GM21737 (cell line): ENCODE data around the gene SIK2.

ENCODE experiments used
- ATAC-seq: cut with Tn5 transposase; IDR thresholded peaks from one replicate; pipeline ENCODE4 v1.9.1; 2021; ENCODE audit warnings: mild to moderate bottlenecking, moderate library complexity; ENCODE audit not compliant: unreplicated experiment

The SIK2 gene

DNA sequence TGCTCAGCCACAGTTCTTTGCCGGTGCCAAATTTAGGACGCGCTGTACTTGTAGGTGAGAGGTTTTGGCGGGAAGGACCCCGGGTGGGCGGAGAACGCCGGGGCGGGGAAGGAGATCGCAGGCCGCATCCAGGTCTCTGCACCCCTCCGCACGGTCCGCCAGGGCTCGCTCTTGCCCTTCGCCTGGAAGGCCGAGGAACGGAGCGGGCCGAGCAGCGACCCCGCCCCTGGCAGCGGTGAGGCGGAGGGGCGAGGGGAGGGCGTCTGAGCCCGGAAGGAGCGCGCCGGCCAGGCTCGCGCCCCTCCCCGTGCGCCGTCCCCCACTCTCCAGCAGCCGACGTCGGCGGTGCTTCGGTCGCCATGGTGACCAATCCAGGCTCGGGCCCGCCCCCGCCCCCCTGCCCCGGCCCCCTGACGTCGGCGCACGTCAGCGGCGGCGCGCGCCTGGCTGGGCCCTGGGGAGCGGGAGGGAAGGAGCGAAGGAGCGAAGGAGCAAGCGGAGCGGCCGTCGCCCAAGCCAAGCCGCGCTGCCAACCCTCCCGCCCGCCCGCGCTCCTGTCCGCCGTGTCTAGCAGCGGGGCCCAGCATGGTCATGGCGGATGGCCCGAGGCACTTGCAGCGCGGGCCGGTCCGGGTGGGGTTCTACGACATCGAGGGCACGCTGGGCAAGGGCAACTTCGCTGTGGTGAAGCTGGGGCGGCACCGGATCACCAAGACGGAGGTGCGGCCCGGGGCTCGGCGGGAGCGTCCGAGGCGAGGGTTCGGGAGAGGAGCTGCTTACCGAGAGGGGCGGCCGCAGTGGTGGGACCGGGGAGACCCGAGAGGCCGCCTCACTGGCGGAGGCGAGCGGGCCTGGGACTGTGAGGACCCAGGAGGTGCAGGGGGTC is at the start of gene SIK2:
Gene SIK2, plus strand, starts transcription at position 471 of the 886 bp plus-strand sequence. Its CDS starts 115 bp downstream, at position 586.
- ATAC-seq: peak; percentile 91

- ATAC-seq: no peak
Observed at GRCh38 chr11:111554532-111554931, 47.7 kb upstream of the SIK2 start.

DNA sequence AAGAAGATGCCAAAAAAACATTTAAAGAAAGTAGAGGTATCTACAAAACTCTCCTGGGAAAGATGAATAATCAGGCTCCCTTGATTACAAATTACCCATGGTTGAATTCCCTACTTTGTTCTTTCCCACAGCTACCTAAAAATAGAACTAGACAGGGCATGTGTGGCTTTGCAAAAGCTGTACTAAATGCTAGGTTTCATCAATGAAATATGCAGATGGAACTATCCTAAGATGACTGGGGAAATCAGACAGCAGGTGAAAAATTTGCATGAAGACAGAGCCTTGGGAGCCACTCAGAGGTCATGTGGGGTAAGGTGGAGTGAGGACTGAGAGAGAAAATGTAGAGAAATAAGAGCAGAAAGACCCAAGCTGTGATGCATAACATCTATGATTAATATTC is 47.0 kb upstream of the SIK2 start:
- ATAC-seq: no peak

GRCh38 chr11:111557425-111558111 is 44.7 kb upstream of the SIK2 start:
- ATAC-seq: no peak

DNA sequence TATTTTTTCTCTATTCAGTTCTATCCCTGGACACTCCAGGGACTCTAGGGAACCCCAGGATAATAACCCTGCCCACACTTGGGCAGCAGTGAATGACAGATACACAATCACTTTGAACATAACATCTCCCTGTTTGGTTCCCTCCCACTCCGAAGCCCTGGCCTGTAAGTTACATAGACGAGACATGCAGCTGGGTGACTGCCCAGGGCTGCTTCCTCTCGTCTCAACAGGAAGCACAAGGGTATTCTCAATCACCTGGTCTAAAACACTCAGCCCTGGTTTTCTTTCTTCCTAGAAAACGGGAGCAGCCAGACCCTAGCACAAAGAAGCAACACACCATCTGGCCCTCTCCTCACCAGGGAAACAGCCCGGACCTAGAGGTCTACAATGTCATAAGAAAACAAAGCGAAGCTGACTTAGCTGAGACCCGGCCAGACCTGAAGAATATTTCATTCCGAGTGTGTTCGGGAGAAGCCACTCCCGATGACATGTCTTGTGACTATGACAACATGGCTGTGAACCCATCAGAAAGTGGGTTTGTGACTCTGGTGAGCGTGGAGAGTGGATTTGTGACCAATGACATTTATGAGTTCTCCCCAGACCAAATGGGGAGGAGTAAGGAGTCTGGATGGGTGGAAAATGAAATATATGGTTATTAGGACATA is 42.3 kb upstream of the SIK2 start:
- ATAC-seq: no peak

- no peak for ATAC-seq
Observed at GRCh38 chr11:111560800-111561199, 41.4 kb upstream of the SIK2 start.

DNA sequence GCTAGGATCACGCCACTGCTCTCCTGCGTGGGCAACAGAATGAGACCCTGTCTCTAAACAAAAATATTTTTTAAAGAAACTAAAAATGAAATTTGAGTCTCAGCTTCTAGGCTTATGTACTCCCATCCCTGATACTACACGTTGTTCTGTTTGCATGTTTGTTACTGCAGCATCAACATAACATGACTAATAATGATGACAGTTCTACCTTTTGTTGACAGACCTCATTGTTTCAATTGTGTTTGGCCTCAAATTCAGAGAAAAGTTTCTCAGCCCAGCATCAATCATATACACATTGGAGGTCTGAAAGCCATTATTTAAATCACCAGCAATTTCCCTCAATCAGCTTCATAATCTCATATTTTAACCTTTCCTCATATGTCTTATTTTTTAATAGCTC is 40.9 kb upstream of the SIK2 start:
- ATAC-seq: no peak

DNA sequence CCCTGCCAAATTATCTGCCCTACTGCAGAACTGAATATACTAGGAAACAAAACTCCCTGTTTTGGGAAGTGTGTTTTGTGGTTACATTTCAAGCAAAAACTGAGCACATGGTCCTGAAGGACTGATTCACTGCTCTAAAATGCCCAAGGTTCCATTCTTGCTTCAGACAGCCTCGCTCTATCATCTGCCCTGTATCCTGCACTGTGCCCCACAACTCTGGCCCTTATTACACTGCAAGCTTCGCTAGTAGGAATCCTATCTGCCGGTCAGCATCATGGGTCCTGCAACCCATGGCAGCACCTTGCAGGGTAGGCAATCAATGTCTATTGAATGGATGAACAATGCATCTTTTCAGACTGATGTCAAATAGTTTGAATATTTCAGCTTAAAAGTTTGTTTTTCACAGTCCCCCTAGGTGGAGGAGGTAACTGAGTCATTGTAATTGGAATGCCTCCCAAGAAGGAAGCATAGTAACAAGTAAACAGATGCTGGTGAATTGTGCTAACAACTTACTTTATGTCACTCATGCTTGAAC is 40.4 kb upstream of the SIK2 start:
- ATAC-seq: no peak

- no peak for ATAC-seq
Observed at GRCh38 chr11:111562692-111563389, 39.4 kb upstream of the SIK2 start.

DNA sequence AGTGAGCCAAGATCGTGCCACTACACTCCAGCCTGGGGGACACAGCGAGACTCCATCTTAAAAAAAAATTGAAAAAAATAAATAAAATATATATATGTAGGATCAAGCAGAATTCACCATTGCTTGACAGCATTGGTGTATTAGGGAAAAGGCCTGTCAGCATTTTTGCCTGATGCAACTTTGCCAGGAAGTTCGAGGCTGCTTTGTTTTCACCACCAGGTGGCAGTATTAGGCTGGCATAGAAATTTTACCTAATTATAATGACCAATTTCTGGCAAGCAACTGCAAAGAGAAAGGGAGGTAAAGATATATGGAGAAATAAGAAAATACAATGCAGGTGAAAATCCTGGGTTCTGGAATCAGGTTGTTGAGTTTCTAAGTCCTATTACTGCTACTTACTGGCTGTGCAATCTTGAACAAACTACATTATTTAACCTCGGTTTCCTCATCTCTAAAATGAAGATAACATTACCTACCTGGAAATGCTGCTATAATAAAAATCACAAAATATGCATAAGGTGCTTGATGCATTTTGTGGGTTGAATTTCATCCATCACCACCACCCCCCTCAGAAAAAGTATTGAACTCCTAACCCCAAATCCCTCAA is 37.0 kb upstream of the SIK2 start:
- ATAC-seq: no peak

- ATAC-seq: no peak
Observed at GRCh38 chr11:111566324-111566723, 35.9 kb upstream of the SIK2 start.

- no peak for ATAC-seq
Observed at GRCh38 chr11:111569476-111569875, 32.8 kb upstream of the SIK2 start.

DNA sequence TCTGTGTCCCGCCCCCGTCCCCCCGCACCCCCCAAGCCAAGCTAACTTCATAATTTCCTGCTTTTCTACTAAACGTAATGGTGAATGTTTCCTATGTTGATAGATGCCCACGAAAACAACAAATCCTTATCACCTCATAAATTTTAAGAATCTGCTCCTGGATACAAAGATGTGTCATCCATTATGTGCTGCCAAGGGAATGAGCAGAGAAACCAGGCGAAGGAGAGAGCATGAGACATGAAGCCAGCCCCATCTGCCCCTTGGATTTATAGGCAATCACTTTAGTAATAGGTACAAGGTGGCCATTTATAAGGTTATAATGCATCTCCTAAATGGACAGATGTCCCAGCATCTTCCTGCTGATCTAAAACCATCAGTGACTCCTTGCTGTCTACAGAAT is 31.5 kb upstream of the SIK2 start:
- ATAC-seq: no peak

- ATAC-seq: no peak
Observed at GRCh38 chr11:111571829-111572501, 30.3 kb upstream of the SIK2 start.

GRCh38 chr11:111572581-111572980 is 29.7 kb upstream of the SIK2 start:
- ATAC-seq: no peak

- ATAC-seq: no peak
Observed at GRCh38 chr11:111573821-111574249, 28.4 kb upstream of the SIK2 start.

- ATAC-seq: no peak
Observed at GRCh38 chr11:111574373-111575225, 27.6 kb upstream of the SIK2 start.

- no peak for ATAC-seq
Observed at GRCh38 chr11:111575740-111576139, 26.5 kb upstream of the SIK2 start.

DNA sequence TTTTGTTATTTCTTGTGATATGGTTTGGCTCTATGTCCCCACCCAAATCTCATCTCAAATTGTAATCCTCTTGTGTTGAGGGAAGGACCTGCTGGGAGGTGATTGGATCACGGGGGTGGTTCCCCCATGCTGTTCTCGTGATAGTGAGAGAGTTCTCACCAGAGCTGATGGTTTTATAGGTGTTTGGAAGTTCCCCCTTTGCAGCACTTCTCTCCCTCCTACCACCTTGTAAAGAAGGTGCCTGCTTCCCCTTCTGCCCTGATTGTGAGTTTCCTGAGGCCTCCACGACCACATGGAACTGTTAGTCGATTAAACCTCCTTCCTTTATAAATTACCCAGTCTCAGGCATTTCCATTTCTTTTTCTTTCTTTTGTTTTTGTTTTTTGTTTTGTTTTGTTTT is 24.4 kb upstream of the SIK2 start:
- ATAC-seq: no peak
